ENCODE data around the gene EEFSEC. TPM values are rescaled to one million over a fixed set of nuclear protein-coding genes. Genes with fewer than 3 reads are reported as not detected.

Gene EEFSEC
- total and polyA plus RNA-seq, 2 experiments from 2014 or later, result 4.9 to 18.7 TPM

- Histone ChIP-seq H3F3A (ENCODE audit: insufficient read depth) (no peaks in the 10 kb centered on the region), H3K9ac (no peak overlapping the region)
These were observed 23.1 kb downstream of the EEFSEC start for GRCh38 chr3:128176276-128176833.

GRCh38 chr3:128177865-128178264 is 24.6 kb downstream of the EEFSEC start:
- Histone ChIP-seq H3K9me2 (ENCODE audit: insufficient read depth) (no peaks in the 10 kb centered on the region), H3K4me1 (ENCODE audit: insufficient read depth) (no peaks in the 10 kb centered on the region), H3F3A (ENCODE audit: insufficient read depth) (no peaks in the 10 kb centered on the region), H4K20me1 (ENCODE audit: insufficient read depth) (no peaks in the 10 kb centered on the region), H2AFZ (no peak overlapping the region), H3K27me3 (replicated peaks; ENCODE audit: insufficient read depth) (no peaks in the 10 kb centered on the region), H3K4me3 (no peak overlapping the region), H3K9me3 (ENCODE audit: low read depth) (no peaks in the 10 kb centered on the region), H3K27ac (no peak overlapping the region), H3K9ac (no peak overlapping the region), H3K79me2 (ENCODE audit: insufficient read depth) (peaks cover 13% of the 10 kb centered on the region; the same call in 1 of the 2 replicates), H3K4me2 (ENCODE audit: unreplicated experiment) (no peak overlapping the region), H3K36me3 (ENCODE audit: low read depth) (no peaks in the 10 kb centered on the region)
- 97 to 99% methylated on average over 2 of the region's 2 CpGs for WGBS, 2 experiments (ENCODE audit: low coverage in 1 of 2, low lambda C conversion rate in 2 of 2, missing lambda C conversion rate in 2 of 2)
- DNase-seq, result no peak
- TF ChIP-seq EZH2phosphoT487 (IDR thresholded peaks at IDR 0.05; ENCODE audit: insufficient read depth, low read depth), result no peak
- TF ChIP-seq EZH2 (IDR thresholded peaks at IDR 0.05; ENCODE audit: insufficient read depth, poor library complexity, severe bottlenecking), result no peak
- in situ Hi-C loops (cut with MboI), result loop anchor here (10.0 kb wide), 1 partner anchor 417 kb away; no protein-coding TSS in a partner anchor

More at GRCh38 chr3:128176276-128176833, 23.1 kb downstream of the EEFSEC start:
- no peak overlapping the region for H3K27ac ChIP-seq
- no peak for DNase-seq
- H3K9me2 ChIP-seq (ENCODE audit: insufficient read depth), result no peaks in the 10 kb centered on the region
- H3K27me3 ChIP-seq (replicated peaks; ENCODE audit: insufficient read depth), result no peaks in the 10 kb centered on the region
- TF ChIP-seq EZH2 (IDR thresholded peaks at IDR 0.05; ENCODE audit: insufficient read depth, poor library complexity, severe bottlenecking) (no peak), EZH2phosphoT487 (IDR thresholded peaks at IDR 0.05; ENCODE audit: insufficient read depth, low read depth) (no peak)
- no peak overlapping the region for H3K4me2 ChIP-seq (ENCODE audit: unreplicated experiment)
- H3K9me3 ChIP-seq (ENCODE audit: low read depth), result no peaks in the 10 kb centered on the region
- no peaks in the 10 kb centered on the region for H3K4me1 ChIP-seq (ENCODE audit: insufficient read depth)
- 85 to 88% methylated on average over 6 of the region's 6 CpGs for WGBS, 2 experiments (ENCODE audit: low coverage in 1 of 2, low lambda C conversion rate in 2 of 2, missing lambda C conversion rate in 2 of 2)
- in situ Hi-C loops (cut with MboI), result loop anchor here (10.0 kb wide), 1 partner anchor 418 kb away; no protein-coding TSS in a partner anchor
- H3K79me2 ChIP-seq (ENCODE audit: insufficient read depth), result peaks cover 13% of the 10 kb centered on the region; the same call in 1 of the 2 replicates
- H4K20me1 ChIP-seq (ENCODE audit: insufficient read depth), result no peaks in the 10 kb centered on the region
- no peaks in the 10 kb centered on the region for H3K36me3 ChIP-seq (ENCODE audit: low read depth)
- H3K4me3 ChIP-seq, result no peak overlapping the region
- no peak overlapping the region for H2AFZ ChIP-seq

- in situ Hi-C loops (cut with MboI), result loop anchor here (10.0 kb wide), 1 partner anchor 416 kb away; no protein-coding TSS in a partner anchor
- Histone ChIP-seq H3K9me3 (ENCODE audit: low read depth) (no peaks in the 10 kb centered on the region), H3K4me2 (ENCODE audit: unreplicated experiment) (no peak overlapping the region), H4K20me1 (ENCODE audit: insufficient read depth) (no peaks in the 10 kb centered on the region), H3K27ac (no peak overlapping the region), H3K36me3 (ENCODE audit: low read depth) (no peaks in the 10 kb centered on the region), H3K9me2 (ENCODE audit: insufficient read depth) (no peaks in the 10 kb centered on the region), H3K79me2 (ENCODE audit: insufficient read depth) (peaks cover 13% of the 10 kb centered on the region; the same call in 1 of the 2 replicates), H3K4me1 (ENCODE audit: insufficient read depth) (no peaks in the 10 kb centered on the region), H2AFZ (no peak overlapping the region), H3K27me3 (replicated peaks; ENCODE audit: insufficient read depth) (no peaks in the 10 kb centered on the region), H3K9ac (no peak overlapping the region), H3F3A (ENCODE audit: insufficient read depth) (no peaks in the 10 kb centered on the region), H3K4me3 (no peak overlapping the region)
- WGBS, 2 experiments (ENCODE audit: low coverage in 1 of 2, low lambda C conversion rate in 2 of 2, missing lambda C conversion rate in 2 of 2), result 86 to 88% methylated on average over 4 of the region's 4 CpGs
- TF ChIP-seq EZH2phosphoT487 (IDR thresholded peaks at IDR 0.05; ENCODE audit: insufficient read depth, low read depth) (no peak), EZH2 (IDR thresholded peaks at IDR 0.05; ENCODE audit: insufficient read depth, poor library complexity, severe bottlenecking) (no peak)
- no peak for DNase-seq
These were observed 25.7 kb downstream of the EEFSEC start for GRCh38 chr3:128178782-128179483.

GRCh38 chr3:128179484-128179819 is 26.2 kb downstream of the EEFSEC start:
- no peak for DNase-seq
- Histone ChIP-seq H3K9me3 (ENCODE audit: low read depth) (no peaks in the 10 kb centered on the region), H3F3A (ENCODE audit: insufficient read depth) (no peaks in the 10 kb centered on the region), H3K4me2 (ENCODE audit: unreplicated experiment) (no peak overlapping the region), H2AFZ (no peak overlapping the region), H3K27ac (no peak overlapping the region), H3K4me3 (no peak overlapping the region), H3K36me3 (ENCODE audit: low read depth) (no peaks in the 10 kb centered on the region), H3K9ac (no peak overlapping the region), H3K27me3 (replicated peaks; ENCODE audit: insufficient read depth) (no peaks in the 10 kb centered on the region), H4K20me1 (ENCODE audit: insufficient read depth) (no peaks in the 10 kb centered on the region), H3K9me2 (ENCODE audit: insufficient read depth) (no peaks in the 10 kb centered on the region), H3K4me1 (ENCODE audit: insufficient read depth) (no peaks in the 10 kb centered on the region), H3K79me2 (ENCODE audit: insufficient read depth) (peaks cover 16% of the 10 kb centered on the region; the same call in 1 of the 2 replicates)
- in situ Hi-C loops (cut with MboI), result loop anchor here (10.0 kb wide), 1 partner anchor 415 kb away; no protein-coding TSS in a partner anchor
- TF ChIP-seq EZH2 (IDR thresholded peaks at IDR 0.05; ENCODE audit: insufficient read depth, poor library complexity, severe bottlenecking) (no peak), EZH2phosphoT487 (IDR thresholded peaks at IDR 0.05; ENCODE audit: insufficient read depth, low read depth) (no peak)
- WGBS, 2 experiments (ENCODE audit: low coverage in 1 of 2, low lambda C conversion rate in 2 of 2, missing lambda C conversion rate in 2 of 2), result 97% methylated on average over 7 of the region's 7 CpGs

All from GM23248 (cell line).